GM21423 (cell line): ENCODE measurements around the gene GPR146.

Source experiments
- ATAC-seq: cut with Tn5 transposase; IDR thresholded peaks from one replicate; pipeline ENCODE4 v1.9.1; 2021; ENCODE audit warnings: mild to moderate bottlenecking, moderate library complexity; ENCODE audit not compliant: unreplicated experiment

GPR146 gene

DNA sequence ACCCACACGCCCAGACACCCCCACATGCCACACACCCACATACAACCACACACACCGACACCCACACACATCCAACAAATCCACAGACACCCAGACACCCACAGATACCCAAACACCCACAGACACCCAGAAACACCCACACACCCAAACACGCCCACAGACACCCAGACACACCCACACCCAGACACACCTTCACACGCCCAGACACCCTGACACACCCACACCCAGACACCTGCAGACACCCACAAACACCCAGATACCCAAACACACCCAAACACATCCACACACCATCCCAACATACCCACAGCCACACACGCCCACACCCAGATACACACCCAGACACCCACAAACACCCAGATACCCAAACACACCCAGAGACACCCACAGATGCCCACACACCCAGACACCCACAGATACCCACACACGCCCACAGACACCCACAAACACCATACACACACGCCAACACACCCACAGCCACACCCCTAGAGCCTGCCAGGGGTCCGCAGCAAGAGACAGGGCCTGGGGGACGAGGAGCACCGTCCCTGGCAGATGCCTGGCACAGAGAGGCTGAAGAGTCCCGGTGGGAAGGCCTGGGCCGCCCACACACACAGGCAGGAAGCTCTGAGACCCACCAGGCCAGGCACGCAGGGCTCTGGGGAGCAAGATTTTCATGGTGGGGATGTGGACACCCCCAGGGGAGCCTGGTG, 32.9 kb upstream of the GPR146 start:
- ATAC-seq, result no peak

DNA sequence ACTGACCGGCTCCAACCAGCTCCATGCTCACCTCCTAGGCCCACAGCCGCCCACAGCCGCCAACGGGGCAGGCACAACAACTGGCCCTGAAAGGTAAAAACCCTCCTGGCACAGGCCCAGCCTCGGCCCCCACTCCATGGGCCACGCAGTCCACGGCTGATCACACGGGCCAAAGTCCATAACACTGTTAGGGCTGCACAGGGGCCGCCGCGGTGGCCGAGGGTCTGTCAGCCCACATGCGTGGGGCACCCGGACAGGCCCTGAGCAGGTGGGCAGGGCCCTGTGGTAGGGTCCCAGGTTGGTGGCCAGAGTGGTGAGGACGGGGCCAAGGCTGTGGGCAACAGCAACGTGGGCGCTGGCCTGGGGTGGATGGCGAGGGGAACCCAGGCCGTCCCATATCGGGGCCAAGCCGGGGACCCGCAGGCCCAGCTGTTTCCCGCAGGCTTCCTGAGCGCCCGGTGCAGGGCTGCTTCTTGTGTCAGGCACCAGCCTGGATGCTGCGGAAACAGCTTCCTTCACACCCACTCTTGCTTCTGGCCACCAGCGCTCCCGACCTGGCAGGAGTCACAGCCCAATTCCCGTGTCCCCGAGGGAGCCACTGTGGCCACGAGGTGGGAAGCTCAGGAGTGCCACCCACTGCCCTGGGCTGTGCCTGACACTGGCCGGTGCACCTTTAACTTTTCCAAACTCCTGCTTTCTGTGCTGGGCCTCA, 32.2 kb upstream of the GPR146 start:
- no peak for ATAC-seq

DNA sequence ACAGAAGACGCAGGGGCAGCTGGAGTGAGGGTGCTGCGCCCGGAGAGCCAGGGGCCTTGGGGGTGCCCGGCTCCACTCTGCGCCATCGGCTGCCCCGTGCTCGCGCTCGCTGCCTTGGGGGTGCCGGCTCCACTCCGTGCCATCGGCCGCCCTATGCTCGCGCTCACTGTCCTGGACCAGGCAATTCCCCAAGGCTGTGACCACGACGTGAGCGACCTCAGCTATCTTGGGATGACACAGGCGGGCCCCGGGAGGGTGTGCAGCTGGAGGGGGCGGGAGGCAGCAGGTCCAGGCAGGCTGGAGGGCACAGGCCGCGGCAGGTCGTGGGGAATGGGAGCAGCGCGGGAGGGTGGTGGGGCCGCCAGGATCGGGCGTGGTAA, 31.6 kb upstream of the GPR146 start:
- no peak for ATAC-seq

DNA sequence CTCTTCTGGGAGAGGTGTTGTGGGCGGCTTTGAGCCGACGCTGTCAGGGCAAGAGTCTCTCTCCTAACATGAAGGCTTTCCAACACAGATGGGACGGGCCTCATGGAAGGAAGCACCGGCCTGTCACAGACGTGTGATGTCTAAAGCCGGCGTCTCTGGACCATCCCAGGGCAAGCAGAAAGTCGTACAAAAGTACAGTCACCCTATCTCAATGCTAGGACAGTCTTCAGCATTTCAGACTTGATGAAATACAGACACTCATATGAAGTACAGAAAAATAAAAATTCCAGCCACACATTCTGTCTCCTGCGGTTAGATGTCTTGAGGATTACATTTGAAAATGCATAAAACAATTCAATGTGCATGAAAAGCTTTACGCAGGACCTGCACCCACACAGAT, 30.8 kb upstream of the GPR146 start:
- ATAC-seq, result no peak

GRCh38 chr7:1014681-1015080, 29.7 kb upstream of the GPR146 start:
- no peak for ATAC-seq

- no peak for ATAC-seq
Observed at GRCh38 chr7:1015196-1016121, 28.9 kb upstream of the GPR146 start.

DNA sequence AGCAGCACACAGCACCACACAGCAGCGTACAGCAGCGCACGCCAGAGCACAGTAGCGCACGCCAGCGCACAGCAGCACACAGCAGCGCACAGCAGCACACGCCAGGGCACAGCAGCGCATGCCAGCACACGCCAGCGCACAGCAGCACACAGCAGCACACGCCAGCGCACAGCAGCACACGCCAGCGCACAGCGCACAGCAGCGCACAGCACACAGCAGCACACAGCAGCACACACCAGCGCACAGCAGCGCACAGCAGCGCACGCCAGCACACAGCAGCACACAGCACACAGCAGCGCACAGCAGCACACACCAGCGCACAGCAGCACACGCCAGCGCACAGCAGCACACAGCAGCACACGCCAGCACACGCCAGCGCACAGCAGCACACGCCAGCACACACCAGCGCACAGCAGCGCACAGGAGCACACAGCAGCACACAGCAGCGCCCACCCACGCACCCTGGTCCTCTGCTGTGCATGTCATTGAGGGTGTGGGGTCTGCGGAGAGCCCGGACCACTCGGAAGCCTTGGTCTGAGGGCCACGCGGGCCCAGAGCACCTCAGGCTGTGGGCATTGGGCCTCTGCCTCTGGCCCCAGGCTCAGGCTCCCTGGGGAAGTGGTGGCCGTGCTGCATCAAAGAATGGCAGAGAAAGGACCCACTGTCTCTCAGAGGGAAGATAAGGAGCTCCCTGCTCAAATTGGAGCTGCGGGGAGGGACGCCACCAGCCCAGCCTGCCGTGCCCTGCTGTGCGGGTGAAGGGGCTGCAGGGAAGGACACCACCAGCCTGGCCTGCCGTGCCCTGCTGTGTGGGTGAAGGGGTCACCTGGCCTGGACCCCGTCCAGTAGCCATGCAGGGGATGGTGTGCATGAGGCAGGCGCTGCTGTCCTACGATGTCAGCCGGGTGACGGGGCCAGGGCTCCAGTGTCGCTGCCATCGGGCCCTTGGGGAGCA, 27.5 kb upstream of the GPR146 start:
- no peak for ATAC-seq

GRCh38 chr7:1017586-1018333, 26.6 kb upstream of the GPR146 start:
- no peak for ATAC-seq

GRCh38 chr7:1018334-1018695, 26.0 kb upstream of the GPR146 start:
- ATAC-seq, result no peak

GRCh38 chr7:1019255-1019785, 25.0 kb upstream of the GPR146 start:
- no peak for ATAC-seq

DNA sequence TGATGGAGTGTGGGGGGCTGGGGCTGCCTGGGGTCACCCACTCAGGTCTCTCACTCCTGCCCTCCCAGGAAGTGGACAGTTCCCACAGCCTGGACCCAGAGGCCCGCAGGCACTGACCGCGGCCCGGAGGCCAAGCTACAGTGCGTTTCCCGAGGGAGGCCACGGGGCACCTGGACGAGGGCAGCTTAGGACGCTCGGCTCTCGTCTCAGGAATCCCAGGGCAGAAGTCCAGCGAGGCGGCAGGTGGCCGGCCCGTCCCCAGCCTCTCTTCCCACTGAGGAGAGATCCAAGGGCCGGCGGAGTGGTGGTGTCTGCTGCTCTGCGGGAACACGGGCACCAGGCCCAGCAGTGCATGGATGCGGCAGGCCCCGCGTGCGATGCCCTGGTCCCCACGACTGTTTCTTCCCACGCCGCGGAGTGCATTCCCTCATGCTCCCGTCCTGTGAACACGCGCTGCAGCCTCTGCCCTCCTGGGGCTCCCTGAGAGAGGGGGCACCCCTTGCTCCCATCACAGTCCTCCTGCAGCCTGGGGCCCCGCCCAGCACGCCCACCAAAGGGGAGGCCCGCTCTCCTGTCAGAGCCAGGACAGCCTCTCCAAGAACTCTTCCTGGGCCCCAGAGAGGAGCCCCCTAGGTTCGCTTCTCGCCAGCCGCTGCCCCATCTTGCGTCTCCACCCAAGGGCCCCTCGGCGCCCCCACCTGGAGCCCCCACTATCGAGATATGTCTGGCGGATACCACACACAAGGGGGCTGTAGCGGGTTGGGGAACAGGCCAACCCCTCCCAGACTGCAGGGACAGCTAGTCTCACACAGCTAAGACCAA, 24.3 kb upstream of the GPR146 start:
- no peak for ATAC-seq

GRCh38 chr7:1020849-1021251, 23.5 kb upstream of the GPR146 start:
- ATAC-seq, result no peak

DNA sequence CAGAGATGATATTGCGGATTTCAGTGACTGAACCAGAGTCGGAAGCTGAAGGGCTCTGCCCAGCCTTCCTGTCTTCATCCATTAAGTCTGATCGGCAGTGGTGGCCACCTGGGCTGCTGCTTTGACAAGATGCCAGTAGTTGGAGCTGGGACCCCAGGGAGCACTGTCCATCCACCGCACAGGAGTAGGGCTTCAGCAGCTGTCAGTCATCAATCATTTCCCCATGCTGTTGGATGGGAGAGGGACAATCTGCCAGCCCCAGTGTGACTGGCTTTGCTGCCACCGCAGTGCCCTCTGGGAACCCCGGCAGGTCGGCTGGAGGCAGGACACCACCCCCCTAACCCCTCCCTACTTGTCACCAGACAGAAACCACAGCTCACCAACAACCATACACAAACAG, 23.0 kb upstream of the GPR146 start:
- no peak for ATAC-seq

GRCh38 chr7:1021931-1022330, 22.4 kb upstream of the GPR146 start:
- no peak for ATAC-seq

- ATAC-seq, result no peak
Observed at GRCh38 chr7:1022356-1022755, 22.0 kb upstream of the GPR146 start.

- ATAC-seq, result no peak
Observed at GRCh38 chr7:1022801-1023465, 21.4 kb upstream of the GPR146 start.

DNA sequence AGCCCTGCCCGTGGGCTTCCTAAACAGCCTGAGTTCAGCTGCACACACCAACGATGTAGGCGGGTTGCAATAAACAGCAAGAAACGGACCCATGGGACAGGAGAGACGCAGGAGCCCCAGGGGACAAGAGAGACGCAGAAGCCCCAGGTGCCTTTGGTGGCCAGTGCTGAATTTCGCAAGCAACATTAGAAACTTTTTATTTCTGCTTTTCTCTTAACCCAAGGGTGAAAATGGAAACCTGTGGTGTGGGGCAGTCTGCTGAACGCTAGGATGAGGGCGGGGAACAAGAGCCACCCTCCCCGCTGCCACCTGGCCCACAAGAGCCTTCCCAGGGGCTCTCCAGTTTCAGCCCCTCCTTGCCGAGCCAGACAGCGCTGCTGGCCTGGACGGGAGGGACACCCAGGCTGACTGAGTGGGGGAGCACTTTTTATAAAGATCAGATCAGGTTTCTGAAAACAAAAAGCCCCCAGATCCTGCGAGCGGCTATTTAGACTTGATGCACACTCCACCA, 20.0 kb upstream of the GPR146 start:
- peak; percentile 47 for ATAC-seq
